ENCODE results near the gene OR11H1. TPM values are rescaled to one million over a fixed set of nuclear protein-coding genes. Genes with fewer than 3 reads are reported as not detected.

Gene OR11H1
- total RNA-seq (2022; extraction: Qiagen RNA extraction; ENCODE audit: low read depth) = not detected in 5 replicates

GRCh38 chr22:15527892-15528291 lies at the start of gene OR11H1:
Gene OR11H1, plus strand, starts transcription at chr22:15528192. Its CDS starts 0 bp downstream, at chr22:15528192.

Other genes with a start within 250 kb of the OR11H1 start
- gene POTEH, start 161.8 kb downstream of the OR11H1 start, total RNA-seq (2022; extraction: Qiagen RNA extraction; ENCODE audit: low read depth) = not detected in 5 replicates

Data from A549 treated with GW870086 at 1 μM for 4 hours (cell line).